Stimulated activated CD8-positive, alpha-beta memory T cell treated with anti-CD3 and anti-CD28 coated beads, Interleukin-7, amount 100 ng/mL, for 4 hours (primary cell): ENCODE data around the gene SPAST.
"Not testable (repeated sequence)": the region's sequence is repeated elsewhere in the genome, so short reads cannot be mapped to it uniquely, and the experiment has no call there.

Experiments used
- DNase-seq, 2 donors: peaks; one replicate each; pipeline ENCODE4 v3.0.0-alpha.2; 2020; ENCODE audit warnings: low read depth in 2 of 2

The SPAST gene, protein sequence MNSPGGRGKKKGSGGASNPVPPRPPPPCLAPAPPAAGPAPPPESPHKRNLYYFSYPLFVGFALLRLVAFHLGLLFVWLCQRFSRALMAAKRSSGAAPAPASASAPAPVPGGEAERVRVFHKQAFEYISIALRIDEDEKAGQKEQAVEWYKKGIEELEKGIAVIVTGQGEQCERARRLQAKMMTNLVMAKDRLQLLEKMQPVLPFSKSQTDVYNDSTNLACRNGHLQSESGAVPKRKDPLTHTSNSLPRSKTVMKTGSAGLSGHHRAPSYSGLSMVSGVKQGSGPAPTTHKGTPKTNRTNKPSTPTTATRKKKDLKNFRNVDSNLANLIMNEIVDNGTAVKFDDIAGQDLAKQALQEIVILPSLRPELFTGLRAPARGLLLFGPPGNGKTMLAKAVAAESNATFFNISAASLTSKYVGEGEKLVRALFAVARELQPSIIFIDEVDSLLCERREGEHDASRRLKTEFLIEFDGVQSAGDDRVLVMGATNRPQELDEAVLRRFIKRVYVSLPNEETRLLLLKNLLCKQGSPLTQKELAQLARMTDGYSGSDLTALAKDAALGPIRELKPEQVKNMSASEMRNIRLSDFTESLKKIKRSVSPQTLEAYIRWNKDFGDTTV

DNA sequence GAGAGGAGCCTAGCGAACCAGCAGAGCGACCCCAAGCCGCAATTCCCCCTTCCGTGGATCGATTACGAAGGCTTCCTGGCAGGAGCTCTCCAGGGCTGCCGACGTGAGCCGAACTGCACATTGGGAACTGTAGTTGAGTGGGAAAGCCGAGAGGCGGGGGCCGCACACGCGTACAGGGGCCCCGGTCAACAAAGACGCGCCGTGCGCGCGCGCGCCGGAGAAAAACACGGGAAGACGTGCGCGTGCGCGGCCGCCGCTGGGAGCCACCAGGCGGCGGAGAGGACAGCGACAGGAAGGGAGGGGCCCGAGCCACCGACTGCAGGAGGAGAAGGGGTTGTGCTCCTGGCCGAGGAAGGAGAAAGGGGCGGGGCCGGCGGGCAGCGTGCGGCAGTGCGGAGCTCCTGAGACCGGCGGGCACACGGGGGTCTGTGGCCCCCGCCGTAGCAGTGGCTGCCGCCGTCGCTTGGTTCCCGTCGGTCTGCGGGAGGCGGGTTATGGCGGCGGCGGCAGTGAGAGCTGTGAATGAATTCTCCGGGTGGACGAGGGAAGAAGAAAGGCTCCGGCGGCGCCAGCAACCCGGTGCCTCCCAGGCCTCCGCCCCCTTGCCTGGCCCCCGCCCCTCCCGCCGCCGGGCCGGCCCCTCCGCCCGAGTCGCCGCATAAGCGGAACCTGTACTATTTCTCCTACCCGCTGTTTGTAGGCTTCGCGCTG is at the start of gene SPAST:
TSS of gene SPAST (plus strand) at position 247 of the 711 bp plus-strand sequence. CDS start at position 523, 276 bp downstream.
- peak; percentile 92 to 97 for DNase-seq

DNA sequence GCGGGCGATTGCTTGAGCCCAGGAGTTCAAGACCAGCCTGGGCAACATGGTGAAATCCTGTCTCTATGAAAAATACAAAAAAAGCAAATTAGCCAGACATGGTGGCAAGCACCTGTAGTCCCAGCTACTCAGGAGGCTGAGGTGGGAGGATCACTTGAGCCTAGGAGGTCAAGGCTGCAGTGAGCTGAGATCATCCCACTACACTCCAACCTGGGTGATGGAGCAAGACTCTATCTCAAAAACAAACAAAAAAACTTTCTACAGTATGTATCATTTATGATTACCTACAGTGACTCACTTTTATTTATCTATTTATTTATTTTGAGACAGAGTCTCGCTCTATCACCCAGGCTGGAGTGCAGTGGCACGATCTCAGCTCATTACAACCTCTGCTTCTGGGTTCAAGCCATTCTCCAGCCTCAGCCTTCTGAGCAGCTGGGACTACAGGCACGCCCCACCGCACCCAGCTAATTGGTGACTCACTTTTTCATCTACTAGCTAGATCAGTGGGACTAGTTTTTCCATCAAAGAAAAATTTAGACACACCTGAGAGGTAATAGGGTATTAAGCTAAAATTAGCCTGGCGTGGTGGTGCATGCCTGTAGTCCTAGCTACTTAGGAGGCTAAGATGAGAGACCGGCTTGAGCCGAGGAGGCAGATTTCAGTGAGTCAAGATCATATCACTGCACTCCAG is 44.4 kb upstream of the SPAST start:
- not testable (repeated sequence) for DNase-seq

DNA sequence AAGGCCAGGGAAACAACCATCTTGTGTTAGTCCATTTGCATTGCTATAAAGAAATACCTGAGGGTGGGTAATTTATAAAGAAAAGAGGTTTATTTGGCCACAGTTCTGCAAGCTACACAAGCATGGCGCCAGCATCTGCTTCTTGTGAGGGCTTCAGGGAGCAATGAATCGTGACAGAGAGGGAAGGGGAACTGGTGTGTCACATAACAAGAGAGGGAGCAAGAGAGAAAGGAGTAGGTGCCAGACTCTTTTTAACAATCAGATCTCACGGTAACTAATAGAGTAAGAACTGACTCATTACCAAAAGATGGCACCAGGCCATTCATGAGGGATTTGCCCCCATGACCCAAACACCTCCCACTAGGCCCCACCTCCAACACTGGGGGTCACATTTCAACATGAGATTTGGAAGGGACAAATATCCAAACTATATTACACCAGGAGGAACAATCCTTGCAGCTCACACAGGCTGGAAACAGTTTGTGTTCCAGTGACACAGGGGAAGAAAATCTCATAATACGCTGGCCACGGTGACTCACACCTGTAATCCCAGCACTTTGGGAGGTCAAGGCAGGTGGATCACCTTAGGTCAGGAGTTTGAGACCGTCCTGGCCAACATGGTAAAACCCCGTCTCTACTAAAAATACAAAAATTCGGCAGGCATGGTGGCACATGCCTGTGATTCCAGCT is 29.0 kb upstream of the SPAST start:
- not testable (repeated sequence) for DNase-seq

DNA sequence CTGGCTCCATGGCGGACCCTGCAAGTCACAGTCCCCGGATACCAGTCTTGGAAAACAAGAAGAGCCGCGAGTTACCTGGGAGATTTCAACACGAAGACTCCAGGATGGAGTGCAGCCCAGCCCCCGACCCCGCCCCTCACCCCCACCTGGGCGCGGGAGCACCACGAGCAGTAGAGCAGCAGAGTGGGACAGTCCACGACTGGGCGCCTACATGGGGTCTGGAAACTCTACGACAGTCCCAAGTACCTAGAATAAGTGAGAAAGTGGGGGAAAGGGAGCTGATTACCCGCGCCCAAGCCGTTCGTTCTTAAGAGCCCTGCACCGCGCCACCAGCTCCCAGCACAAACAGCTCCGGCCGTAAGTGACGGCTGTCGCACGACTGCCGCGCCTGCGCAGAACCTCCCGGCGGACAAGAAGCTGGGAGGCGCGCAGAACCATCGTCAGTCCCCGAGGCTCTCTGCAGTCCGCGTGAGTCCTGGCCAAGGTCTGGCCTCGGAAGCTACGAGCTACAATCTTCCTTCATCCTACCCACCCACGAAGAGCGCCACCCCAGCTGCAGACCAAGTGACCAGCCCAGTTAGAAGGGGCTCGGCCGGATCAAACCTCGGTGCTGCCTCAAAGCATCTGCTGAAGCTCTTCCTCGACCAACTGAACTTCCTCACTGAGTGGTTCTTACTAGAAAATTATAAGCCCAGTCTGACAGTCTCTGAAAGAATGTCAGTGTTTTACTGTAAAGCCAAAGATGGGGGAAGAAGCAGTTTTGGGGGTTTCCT is 23.7 kb upstream of the SPAST start, which contains the start of gene DPY30:
TSS of gene DPY30 (minus strand) at position 359 of the 773 bp plus-strand sequence. CDS start at position 10, 349 bp downstream.
- peak; percentile 82 to 85 for DNase-seq

DNA sequence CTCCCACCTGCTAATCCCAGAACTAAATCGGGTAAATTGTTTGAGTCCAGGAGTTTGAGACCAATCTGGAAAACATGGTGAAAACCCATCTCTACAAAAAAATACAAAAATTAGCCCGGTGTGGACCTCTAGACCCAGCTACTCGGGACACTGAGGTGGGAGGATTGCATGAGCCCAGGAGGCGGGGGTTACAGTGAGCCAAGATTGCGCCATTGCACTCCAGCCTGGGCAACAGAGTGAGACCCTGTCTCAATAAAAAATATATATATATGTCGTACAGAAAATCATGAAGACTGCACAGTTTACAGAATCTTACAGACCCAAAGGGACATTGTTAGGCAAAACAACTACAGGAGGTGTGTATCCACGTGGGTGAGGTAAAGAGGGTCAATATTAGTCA is 19.8 kb upstream of the SPAST start:
- DNase-seq: no peak

DNA sequence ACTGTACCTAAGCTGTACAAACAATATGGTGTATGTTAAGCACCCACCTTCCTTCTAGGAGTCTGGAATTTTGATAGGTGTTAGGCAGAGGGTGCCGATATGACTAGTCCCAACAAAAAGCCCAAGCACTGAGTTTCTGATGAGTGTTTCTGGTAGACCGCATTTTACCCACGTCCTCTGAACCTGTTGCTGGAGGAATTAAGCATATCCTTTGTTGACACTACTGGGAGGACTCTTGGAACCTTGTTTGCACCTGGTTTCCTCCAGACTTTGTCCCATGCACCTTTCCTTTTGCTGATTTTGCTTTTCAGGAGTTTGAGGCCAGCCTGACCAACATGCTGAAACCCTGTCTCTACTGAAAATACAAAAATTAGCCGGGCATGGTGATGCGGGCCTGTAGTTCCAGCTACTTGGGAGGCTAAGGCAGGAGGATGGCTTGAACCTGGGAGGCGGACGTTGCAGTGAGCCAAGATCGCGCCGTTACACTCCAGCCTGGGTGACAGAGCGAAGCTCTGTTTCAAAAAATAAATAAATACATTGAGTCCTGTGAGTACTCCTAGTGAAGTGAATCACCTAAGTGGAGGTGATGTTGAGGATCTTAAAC is 11.4 kb upstream of the SPAST start:
- DNase-seq: no peak

DNA sequence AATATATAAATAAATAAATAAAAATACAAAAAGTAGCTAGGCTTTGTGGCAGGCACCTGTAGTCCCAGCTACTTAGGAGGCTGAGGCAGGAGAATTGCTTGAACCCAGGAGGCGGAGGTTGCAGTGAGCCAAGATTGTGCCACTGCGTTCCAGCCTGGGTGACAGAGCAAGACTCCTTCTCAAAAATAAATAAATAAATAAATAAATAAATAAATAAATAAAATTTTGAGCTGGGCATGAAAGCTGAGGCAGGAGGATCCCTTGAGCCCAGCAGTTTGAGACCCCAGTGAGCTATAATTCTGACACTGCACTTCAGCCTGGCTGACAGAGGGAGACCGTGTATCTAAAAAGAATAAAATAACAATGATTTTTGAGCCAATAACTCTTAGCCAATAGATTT is 8.8 kb upstream of the SPAST start:
- DNase-seq: not testable (repeated sequence)

DNA sequence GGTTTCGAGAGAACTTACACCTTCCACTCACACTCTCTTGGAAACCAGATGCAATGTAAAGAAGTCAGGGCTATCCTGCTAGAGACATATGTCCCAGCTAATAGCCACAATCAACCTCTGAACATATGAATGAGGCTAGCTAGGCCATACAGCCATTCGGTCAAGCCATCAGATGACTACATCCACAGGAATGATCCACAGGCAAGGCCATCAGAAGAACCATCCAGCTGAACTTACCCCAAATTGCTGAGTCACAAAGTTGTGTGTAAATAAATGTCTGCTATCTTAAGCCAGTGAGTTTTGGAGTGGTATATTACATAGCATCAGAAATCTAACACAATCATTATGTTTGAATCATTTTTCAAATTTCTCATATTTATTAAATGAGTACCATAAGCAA is 5.2 kb upstream of the SPAST start:
- no peak for DNase-seq

DNA sequence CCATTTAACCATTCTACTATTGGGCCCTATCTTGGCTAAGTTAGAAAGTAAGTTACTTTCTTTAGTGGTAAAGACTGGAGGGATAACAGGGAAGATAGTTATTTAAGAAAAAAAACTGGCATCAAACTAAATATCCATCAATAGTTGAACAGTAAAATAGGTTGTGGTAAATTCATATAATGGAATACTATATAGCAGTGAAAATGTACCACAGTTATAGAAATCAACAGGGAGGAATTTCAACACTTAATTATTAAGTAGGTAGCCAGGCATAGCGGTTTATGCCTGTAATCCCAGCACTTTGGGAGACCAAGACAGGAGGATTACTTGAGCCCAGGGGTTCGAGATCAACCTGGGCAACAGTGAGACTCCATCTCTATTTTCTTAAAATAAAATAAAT is 3.1 kb upstream of the SPAST start:
- no peak for DNase-seq

DNA sequence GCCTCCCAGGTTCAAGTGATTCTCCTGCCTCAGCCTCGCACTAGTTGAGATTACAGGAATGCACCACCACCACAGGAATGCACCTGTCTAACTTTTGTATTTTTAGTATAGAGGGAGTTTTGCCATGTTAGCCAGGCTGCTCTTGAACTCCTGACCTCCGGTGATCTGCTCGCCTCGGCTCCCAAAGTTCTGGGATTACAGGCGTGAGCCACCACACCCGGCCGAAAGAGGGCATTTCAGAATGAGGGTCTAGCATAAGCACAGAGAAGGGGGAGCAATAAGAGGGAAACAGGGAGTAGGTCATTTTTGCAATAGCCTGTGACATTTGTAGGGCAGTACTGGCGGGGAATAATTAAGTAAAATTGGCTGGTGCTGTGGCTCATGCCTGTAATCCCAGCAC is 1.9 kb upstream of the SPAST start:
- no peak for DNase-seq

DNA sequence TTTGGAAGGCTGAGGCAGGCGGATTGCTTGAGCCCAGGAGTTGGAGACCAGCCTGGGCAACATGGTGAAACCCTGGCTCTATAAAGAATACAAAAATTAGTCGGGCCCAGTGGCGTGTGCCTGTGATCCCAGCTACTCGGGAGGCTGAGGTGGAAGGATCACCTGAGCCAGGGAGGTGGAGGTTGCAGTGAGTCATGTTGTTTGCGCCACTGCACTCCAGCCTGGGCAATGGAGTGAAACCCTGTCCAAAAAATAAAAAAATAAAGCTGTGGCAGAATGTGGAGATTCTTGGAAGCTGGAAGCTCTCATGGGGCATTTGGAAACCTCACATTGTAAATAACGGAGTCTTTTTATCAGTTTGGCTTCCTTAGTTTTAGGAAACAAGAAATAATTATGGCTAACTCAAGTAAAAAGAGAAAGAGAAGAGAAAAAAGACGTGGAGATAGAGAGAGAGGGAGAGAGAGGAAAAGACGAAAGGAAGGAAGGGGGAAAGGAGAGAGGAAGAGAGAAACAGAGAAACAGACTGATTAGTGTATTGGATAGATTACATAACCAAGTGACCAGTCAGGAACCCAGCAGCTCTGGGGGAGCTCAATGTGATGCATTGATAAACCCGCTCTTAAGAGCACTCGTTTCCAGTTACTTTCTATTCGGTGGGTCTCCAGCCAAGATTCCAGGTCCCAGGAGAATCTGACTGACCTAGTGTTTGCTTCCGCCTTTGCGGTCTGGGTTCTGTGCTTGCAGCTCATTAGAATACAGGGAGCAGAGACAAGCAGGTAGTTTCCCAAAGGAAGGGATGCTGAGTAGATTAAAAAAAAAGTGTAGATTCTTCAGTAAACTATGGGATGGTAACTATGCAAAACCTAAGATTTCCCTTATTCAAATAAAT is 1.1 kb upstream of the SPAST start:
- no peak for DNase-seq

DNA sequence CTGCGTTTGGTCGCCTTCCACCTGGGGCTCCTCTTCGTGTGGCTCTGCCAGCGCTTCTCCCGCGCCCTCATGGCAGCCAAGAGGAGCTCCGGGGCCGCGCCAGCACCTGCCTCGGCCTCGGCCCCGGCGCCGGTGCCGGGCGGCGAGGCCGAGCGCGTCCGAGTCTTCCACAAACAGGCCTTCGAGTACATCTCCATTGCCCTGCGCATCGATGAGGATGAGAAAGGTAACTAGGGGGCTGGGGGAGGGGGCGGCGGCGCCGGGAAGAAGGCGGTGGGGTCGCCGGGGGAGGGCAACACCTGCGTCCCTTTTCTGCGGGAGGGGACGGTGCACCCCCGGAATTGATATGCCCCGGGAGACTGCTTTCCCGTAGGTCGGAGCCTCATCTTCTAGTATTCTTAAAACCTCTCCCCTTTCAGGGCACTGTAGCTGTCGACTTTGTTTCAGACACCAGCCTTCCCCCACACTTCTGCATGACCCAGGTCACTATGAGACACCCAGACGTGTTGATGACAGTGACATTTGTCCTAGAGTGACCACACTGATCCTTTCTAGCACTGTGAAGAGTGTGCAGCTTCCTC is 755 bp downstream of the SPAST start:
- DNase-seq: no peak

DNA sequence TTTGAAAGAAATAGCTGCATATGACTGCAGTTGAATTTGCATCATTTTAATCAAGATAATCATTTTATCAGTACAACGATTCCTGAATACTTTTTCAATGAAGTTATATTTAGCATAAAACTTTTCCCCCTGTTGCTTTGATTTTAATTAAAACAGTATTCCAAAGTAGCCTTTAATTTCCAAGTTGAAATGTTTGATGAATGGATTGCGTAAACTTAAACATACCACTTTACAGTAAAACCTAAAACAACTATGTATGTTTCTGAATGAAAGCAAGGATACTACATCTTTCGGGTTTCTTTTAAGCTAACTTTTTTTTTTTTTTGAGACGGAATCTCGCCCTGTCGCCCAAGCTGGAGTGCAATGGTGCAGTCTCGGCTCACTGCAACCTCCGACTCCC is 1.4 kb downstream of the SPAST start:
- DNase-seq: no peak

DNA sequence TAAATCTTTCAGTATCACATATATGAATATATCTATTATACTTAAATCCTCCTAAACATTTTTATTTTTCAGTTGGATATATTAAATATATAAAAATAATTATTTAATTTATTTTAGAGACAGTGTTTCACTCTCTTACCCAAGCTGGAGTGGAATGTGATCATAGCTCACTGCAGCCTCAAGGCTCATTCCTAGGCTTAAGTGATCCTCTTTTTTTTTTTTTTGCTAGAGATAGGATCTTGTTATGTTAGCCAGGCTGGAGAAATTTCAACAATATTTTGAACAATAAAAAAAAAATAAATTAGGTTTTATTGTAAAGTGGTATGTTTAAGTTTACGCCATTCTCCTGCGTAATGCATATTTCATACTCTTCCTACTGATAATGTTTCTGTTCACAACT is 4.2 kb downstream of the SPAST start:
- no peak for DNase-seq

DNA sequence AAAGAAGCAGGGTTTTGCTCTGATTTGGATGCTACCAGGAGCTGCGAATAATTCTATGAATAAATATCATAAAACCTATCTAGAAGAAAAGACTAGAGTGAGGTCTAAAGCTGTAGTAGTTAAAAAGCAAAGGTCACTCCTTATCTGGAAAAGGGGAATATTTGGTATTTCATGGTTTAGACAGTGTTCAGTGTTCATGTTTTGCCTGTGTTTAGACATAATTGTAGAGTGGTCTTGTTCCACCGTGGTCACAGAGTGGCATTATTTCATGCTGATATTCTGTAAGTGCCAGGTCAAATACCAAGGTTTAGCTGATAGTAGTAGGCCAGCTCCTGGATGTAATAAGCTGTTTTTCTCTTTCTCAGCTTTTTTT is 10.8 kb downstream of the SPAST start:
- no peak for DNase-seq

DNA sequence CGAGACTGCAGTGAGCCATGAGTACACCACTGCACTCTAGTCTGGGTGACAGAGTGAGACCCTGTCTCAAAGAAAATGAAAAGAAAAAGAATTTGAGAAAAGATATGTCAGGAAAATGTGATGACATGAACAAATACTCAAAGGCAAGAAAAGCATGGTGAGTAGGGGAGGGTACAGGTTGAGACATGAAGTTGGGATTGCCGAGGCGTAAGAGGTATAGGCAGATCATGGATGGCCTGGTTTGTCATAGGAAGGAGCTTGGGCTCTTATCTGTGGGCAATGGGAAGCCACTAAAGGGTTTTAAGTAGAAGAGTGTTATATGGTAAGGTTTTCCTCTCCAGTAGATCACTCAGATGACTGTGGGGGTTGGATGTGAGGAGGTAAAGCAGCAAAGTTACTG is 32.3 kb downstream of the SPAST start:
- no peak for DNase-seq

DNA sequence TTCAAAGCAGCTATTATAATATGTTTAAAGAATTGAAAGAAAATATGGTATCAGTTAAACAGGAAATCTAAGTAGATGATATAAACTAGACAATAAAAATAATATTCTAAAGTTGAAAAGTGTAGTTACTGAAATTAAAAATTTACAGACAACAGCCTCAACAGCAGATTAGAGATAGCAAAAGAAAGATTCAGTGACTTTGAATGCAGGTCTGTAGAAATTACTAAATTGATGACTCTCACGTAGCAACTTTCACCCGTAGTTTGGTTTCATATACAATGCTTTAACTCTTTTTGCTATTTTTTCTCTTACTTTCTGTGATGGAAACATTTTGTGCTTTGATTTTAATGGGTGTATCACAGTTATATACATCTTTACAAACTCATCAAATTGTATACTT is 44.8 kb downstream of the SPAST start:
- DNase-seq: no peak

DNA sequence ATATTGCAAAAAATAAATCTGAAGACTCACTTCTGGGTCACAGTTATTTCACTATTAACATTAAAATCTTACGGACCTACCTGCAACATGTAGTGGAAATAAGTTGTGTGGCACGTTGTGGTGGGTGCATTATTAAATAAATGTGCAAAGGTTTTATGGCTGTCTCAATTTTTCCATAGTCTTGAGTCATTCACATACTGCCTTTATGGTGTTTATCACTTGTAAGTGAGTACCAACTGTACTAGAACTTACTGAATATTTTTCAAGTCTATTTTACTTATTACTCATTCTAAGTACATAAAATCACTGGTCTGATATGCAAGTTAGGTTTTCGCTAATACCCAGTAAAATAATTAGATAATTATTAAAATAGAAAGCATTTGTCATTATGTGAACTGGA is 54.7 kb downstream of the SPAST start:
- no peak for DNase-seq

DNA sequence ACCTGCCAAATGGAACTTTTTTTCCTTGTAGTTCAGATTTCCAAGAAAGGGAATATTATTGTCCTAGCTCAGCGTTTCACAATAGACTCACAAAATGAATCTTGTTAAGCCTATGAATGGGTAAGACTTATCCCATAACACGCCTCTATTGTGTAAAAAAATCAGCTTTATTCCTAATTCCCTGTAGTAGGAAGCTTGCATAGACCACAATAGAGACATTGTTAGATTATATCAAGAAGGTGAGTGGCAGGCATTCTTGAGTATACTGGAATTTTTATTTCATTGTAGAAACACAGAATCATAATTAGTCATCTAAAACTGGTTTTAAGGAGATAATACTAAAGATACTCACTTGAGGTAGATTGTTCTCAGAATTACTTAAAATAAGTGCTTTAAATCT is 55.8 kb downstream of the SPAST start:
- DNase-seq: no peak
